ENCODE data around the gene RAP1GAP. TPM values are rescaled to one million over a fixed set of nuclear protein-coding genes. Genes with fewer than 3 reads are reported as not detected.
A peak's percentile ranks its signal among the peaks of the same experiment; 100 is the strongest.

The RAP1GAP gene
- total and polyA plus RNA-seq, 9 of the 15 experiments (the other 6 are each of a cell fraction or from before 2014, with no cell fraction given): 0.29 to 30.2 (median 19.2) TPM

GRCh38 chr1:21593231-21593630, 75.9 kb downstream of the RAP1GAP start (continued):
- TF ChIP-seq AFF1 (IDR thresholded peaks at IDR 0.05; ENCODE audit: low read depth in 1 of 2, partially characterized antibody in 2 of 2): no peak

- Histone ChIP-seq H3K9me1 (ENCODE audit: control insufficient read depth, insufficient read depth, low read length) (no peaks in the 10 kb centered on the region), H3K4me3 (no peak overlapping the region), H3K4me2 (ENCODE audit: insufficient read depth, low read length) (no peak overlapping the region), H3K36me3 (ENCODE audit: control insufficient read depth, insufficient read depth, low read length) (peaks cover 12% of the 10 kb centered on the region; the same call in 1 of the 3 replicates), H3K79me2 (ENCODE audit: control insufficient read depth, insufficient read depth, low read length) (no peaks in the 10 kb centered on the region), H3K9me3 (replicated peaks; ENCODE audit: control insufficient read depth, insufficient read depth, low read depth, low read length) (no peaks in the 10 kb centered on the region), H3K27me3 (ENCODE audit: control insufficient read depth in 2 of 2, insufficient read depth in 2 of 2, low read length in 2 of 2) (peaks cover 0 to 17% of the 10 kb centered on the region in 2 experiments; a peak in 3 of 5 replicates), H2AFZ (ENCODE audit: low read depth, low read length) (no peak overlapping the region), H3K4me1 (replicated peaks in 1 of 2; ENCODE audit: control insufficient read depth in 2 of 2, insufficient read depth in 2 of 2, low read length in 2 of 2) (peaks cover 6 to 51% of the 10 kb centered on the region in 2 experiments; a peak in 3 of 5 replicates), H3K27ac (ENCODE audit: extremely low read depth, low read depth, low read length) (no peak overlapping the region), H3K9ac (ENCODE audit: insufficient read depth in 1 of 2, low read depth in 2 of 2, low read length in 2 of 2) (peak overlapping the region in 1 of 2 experiments; percentile 54; a peak in 1 of 4 replicates), H4K20me1 (replicated peaks; ENCODE audit: control insufficient read depth, insufficient read depth, low read length) (peaks cover 10% of the 10 kb centered on the region)
- ChIA-PET CTCF (ENCODE audit: low intra/inter-chr PET ratio) (interaction anchor here (0.5 kb wide), 1 partner anchor 389 kb away, joined by 3 read pairs; no protein-coding TSS in a partner anchor), POLR2A (interaction anchor here (1.0 to 1.6 kb wide), 2 partner anchors 16 to 56 kb away, joined by 4 to 5 read pairs; no protein-coding TSS in a partner anchor)
- intact Hi-C loops (cut with micrococcal nuclease): loop anchor here (10.0 kb wide), 1 partner anchor 77 kb away; no protein-coding TSS in a partner anchor
- FAIRE-seq (no peak), DNase-seq (ENCODE audit: extremely low read depth in 1 of 4, low spot score in 3 of 4) (no peak), ATAC-seq (no peak)
- no TSS peak for BruUV-seq (replicated peaks)
- 22% methylated on average over 12 of the region's 12 CpGs for WGBS (ENCODE audit: insufficient coverage, low coverage, missing lambda C conversion rate)
- in situ Hi-C loops (cut with MboI): no loop called here
- TF ChIP-seq CBFB (CRISPR knock-in tag; IDR thresholded peaks at IDR 0.05) (no peak), RBM25 (IDR thresholded peaks at IDR 0.05; ENCODE audit: low read depth, low read length, severe bottlenecking) (no peak), ZFP36 (IDR thresholded peaks at IDR 0.05; ENCODE audit: low read depth, low read length, partially characterized antibody) (peak; percentile 40), USF2 (CRISPR knock-in tag; IDR thresholded peaks at IDR 0.05) (peak; percentile 46; the same call in 1 of the 2 replicates), RAD51 (IDR thresholded peaks at IDR 0.05; ENCODE audit: borderline replicate concordance, low read depth) (peak; percentile 20; the same call in 1 of the 2 replicates), USF1 (CRISPR knock-in tag; IDR thresholded peaks at IDR 0.05) (peak; percentile 61), HINFP (tag; conservative IDR thresholded peaks at IDR 0.05; ENCODE audit: low read depth) (no peak), ZKSCAN1 (IDR thresholded peaks at IDR 0.05; ENCODE audit: low read depth, low read length) (peak; percentile 83)
These were observed 76.9 kb downstream of the RAP1GAP start for GRCh38 chr1:21592086-21592865.

Data from K562 (cell line).